HepG2 (cell line): ENCODE results near the gene MLX. TPM values are rescaled to one million over a fixed set of nuclear protein-coding genes. Genes with fewer than 3 reads are reported as not detected.
A peak's percentile ranks its signal among the peaks of the same experiment; 100 is the strongest.

Source experiments
- CHD4 ChIP-seq: fragments of 200-600 bp; sonication (generic); IDR thresholded peaks from 2 replicates; pipeline ENCODE4 v1.7.0; 2017; ENCODE audit warnings: mild to moderate bottlenecking, low read length, borderline replicate concordance
- HIC2 ChIP-seq: sonication (generic); formaldehyde crosslinking; IDR thresholded peaks from 2 replicates; pipeline ENCODE4 v1.9.0; 2022; ENCODE audit warnings: low read depth, missing genetic modification reagents
- KDM5B ChIP-seq: sonication (generic); formaldehyde crosslinking; IDR thresholded peaks from 2 replicates; pipeline ENCODE4 v1.4.0; 2020; ENCODE audit warnings: missing genetic modification reagents, mild to moderate bottlenecking, borderline replicate concordance
- TAF1 ChIP-seq: sonication (generic); formaldehyde crosslinking; IDR thresholded peaks from 2 replicates; pipeline ENCODE4 v1.4.0; 2020; ENCODE audit warnings: missing genetic modification reagents
- THYN1 ChIP-seq: sonication (generic); formaldehyde crosslinking; IDR thresholded peaks from 2 replicates; pipeline ENCODE4 v1.8.1; 2023; ENCODE audit warnings: low read depth, mild to moderate bottlenecking, moderate library complexity, missing genetic modification reagents, borderline replicate concordance
- TP53 ChIP-seq: sonication (generic); formaldehyde crosslinking; conservative IDR thresholded peaks from 2 replicates; pipeline ENCODE4 v1.4.0; 2020; ENCODE audit warnings: missing genetic modification reagents
- TSC22D2 ChIP-seq: sonication (generic); formaldehyde crosslinking; IDR thresholded peaks from 2 replicates; pipeline ENCODE4 v1.5.1; 2020; ENCODE audit warnings: missing genetic modification reagents, mild to moderate bottlenecking, borderline replicate concordance
- ZGPAT ChIP-seq: IDR thresholded peaks from 2 replicates; pipeline ENCODE4 v1.6.1; 2016; ENCODE audit warnings: mild to moderate bottlenecking
- ZNF124 ChIP-seq: sonication (generic); formaldehyde crosslinking; IDR thresholded peaks from 2 replicates; pipeline ENCODE4 v1.4.0; 2020; ENCODE audit warnings: missing genetic modification reagents
- ZNF44 ChIP-seq: sonication (generic); formaldehyde crosslinking; IDR thresholded peaks from 2 replicates; pipeline ENCODE4 v1.5.1; 2020; ENCODE audit warnings: mild to moderate bottlenecking, missing genetic modification reagents
- ZNF841 ChIP-seq: sonication (generic); formaldehyde crosslinking; IDR thresholded peaks from 2 replicates; pipeline ENCODE4 v1.8.1; 2023; ENCODE audit warnings: missing genetic modification reagents, borderline replicate concordance
- polyA plus RNA-seq, 8 experiments: library from polyadenylated mRNA; depleted of rRNA in 3 of 8; stranded (reverse) in 7 of 8; unstranded in 1 of 8; fragments of >200 nt; fragmentation: Illumina TruSeq in 4 of 8; extraction: Trizol in 4 of 8; gene quantifications; 2 replicates each; pipeline versions ENCODE4 v1.2.1 to v1.2.3, GENCODE V29; 2011 to 2016; ENCODE audit warnings: low read depth in 4 of 8, missing spikeins in 1 of 8, mixed read lengths in 1 of 8; ENCODE audit not compliant: insufficient read depth in 1 of 8
- total RNA-seq, 5 experiments: library from RNA; depleted of rRNA; stranded (reverse); fragments of >200 nt; fragmentation: Illumina TruSeq; extraction: Trizol; gene quantifications; 2 replicates each; pipeline ENCODE4 v1.2.3, GENCODE V29; 2016; ENCODE audit warnings: low read depth in 1 of 5
- TF ChIP-seq, protein P1 (sequence below): sonication (generic); formaldehyde crosslinking; IDR thresholded peaks from 2 replicates; pipeline ENCODE4 v1.4.0; 2020; ENCODE audit warnings: mild to moderate bottlenecking, missing genetic modification reagents
- TF ChIP-seq, protein P2 (sequence below): sonication (generic); formaldehyde crosslinking; IDR thresholded peaks from 2 replicates; pipeline ENCODE4 v1.8.0; 2022; ENCODE audit warnings: mild to moderate bottlenecking, missing genetic modification reagents
- TF ChIP-seq, protein P3 (sequence below): sonication (generic); formaldehyde crosslinking; IDR thresholded peaks from 2 replicates; pipeline ENCODE4 v1.9.0; 2021; ENCODE audit warnings: missing genetic modification reagents, borderline replicate concordance

MLX gene
- total and polyA plus RNA-seq, 2 of the 13 experiments (the other 11 are each of a cell fraction or from before 2014, with no cell fraction given), result 38.9 to 74.4 TPM

DNA sequence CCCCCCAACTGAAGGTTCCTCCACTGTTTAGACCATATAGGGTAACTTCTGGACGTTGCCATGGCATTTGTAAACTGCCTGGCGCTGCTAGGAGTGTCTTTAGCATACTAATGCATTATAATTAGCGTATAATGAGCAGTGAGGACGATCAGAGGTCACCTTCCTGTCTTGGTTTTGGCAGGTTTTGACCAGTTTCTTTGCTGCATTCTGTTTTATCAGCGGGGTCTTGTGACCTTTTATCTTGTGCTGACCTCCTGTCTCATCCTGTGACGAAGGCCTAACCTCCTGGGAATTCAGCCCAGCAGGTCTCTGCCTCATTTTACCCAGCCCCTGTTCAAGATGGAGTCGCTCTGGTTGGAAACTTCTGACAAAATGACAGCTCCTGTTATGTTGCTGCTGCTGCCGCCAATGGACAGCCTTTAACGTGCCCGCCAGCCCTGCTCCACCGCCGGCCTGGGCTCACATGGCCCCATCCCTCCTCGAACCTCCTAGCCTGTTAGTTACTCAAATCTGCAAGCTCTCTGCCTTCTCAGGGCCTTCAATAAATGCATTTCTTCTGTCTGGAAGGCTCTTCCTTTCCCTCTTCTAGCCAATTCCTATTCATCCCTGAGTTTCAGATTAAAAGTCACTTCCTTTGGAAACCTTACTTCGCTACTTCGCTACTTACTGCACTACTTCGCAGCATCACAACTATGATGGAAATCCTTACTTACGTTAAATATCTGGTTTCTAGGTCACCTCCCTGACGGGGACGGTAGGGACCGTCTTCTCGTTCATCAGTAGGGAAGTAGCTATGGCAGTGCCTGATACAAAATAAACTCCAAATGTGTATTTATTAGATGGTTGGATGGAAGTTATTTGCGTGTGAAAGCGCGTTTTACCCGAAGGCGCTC, 31.5 kb upstream of the MLX start (continued):
- TF ChIP-seq, protein P1, sequence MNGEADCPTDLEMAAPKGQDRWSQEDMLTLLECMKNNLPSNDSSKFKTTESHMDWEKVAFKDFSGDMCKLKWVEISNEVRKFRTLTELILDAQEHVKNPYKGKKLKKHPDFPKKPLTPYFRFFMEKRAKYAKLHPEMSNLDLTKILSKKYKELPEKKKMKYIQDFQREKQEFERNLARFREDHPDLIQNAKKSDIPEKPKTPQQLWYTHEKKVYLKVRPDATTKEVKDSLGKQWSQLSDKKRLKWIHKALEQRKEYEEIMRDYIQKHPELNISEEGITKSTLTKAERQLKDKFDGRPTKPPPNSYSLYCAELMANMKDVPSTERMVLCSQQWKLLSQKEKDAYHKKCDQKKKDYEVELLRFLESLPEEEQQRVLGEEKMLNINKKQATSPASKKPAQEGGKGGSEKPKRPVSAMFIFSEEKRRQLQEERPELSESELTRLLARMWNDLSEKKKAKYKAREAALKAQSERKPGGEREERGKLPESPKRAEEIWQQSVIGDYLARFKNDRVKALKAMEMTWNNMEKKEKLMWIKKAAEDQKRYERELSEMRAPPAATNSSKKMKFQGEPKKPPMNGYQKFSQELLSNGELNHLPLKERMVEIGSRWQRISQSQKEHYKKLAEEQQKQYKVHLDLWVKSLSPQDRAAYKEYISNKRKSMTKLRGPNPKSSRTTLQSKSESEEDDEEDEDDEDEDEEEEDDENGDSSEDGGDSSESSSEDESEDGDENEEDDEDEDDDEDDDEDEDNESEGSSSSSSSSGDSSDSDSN, result no peak; the same call in none of the 2 replicates
- no peak for TF ChIP-seq TAF1 (CRISPR knock-in tag)
- TF ChIP-seq THYN1 (CRISPR knock-in tag), result no peak
- peak; percentile 70; the same call in 1 of the 2 replicates for TF ChIP-seq ZNF124 (CRISPR knock-in tag)
- peak; percentile 13; the same call in 1 of the 2 replicates for TF ChIP-seq ZGPAT
- no peak for TF ChIP-seq KDM5B (CRISPR knock-in tag)
- TF ChIP-seq HIC2, result no peak
- peak; percentile 80; the same call in 1 of the 2 replicates for TF ChIP-seq ZNF44 (CRISPR knock-in tag)
- peak; percentile 35; the same call in 1 of the 2 replicates for TF ChIP-seq TP53 (CRISPR knock-in tag)
- TF ChIP-seq, protein P2, sequence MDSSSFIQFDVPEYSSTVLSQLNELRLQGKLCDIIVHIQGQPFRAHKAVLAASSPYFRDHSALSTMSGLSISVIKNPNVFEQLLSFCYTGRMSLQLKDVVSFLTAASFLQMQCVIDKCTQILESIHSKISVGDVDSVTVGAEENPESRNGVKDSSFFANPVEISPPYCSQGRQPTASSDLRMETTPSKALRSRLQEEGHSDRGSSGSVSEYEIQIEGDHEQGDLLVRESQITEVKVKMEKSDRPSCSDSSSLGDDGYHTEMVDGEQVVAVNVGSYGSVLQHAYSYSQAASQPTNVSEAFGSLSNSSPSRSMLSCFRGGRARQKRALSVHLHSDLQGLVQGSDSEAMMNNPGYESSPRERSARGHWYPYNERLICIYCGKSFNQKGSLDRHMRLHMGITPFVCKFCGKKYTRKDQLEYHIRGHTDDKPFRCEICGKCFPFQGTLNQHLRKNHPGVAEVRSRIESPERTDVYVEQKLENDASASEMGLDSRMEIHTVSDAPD, result no peak
- TF ChIP-seq TSC22D2 (CRISPR knock-in tag), result 0 out of 2 replicates have a peak, but pooled peaks have one; percentile 6
- TF ChIP-seq, protein P3, sequence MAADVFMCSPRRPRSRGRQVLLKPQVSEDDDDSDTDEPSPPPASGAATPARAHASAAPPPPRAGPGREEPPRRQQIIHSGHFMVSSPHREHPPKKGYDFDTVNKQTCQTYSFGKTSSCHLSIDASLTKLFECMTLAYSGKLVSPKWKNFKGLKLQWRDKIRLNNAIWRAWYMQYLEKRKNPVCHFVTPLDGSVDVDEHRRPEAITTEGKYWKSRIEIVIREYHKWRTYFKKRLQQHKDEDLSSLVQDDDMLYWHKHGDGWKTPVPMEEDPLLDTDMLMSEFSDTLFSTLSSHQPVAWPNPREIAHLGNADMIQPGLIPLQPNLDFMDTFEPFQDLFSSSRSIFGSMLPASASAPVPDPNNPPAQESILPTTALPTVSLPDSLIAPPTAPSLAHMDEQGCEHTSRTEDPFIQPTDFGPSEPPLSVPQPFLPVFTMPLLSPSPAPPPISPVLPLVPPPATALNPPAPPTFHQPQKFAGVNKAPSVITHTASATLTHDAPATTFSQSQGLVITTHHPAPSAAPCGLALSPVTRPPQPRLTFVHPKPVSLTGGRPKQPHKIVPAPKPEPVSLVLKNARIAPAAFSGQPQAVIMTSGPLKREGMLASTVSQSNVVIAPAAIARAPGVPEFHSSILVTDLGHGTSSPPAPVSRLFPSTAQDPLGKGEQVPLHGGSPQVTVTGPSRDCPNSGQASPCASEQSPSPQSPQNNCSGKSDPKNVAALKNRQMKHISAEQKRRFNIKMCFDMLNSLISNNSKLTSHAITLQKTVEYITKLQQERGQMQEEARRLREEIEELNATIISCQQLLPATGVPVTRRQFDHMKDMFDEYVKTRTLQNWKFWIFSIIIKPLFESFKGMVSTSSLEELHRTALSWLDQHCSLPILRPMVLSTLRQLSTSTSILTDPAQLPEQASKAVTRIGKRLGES (CRISPR knock-in tag), result no peak
- TF ChIP-seq ZNF841 (CRISPR knock-in tag), result no peak
- TF ChIP-seq CHD4, result peak; percentile 22; the same call in 1 of the 2 replicates
- TF ChIP-seq, all 625 proteins: peak for 77
